PC-9 (cell line): ENCODE measurements around the gene SLC35F3. TPM values are rescaled to one million over a fixed set of nuclear protein-coding genes. Genes with fewer than 3 reads are reported as not detected.

Source experiments
- BruUV-seq: library from RNA; stranded (reverse); fragments of 400-500 nt; replicated peaks from 2 replicates; lab custom pipeline; 2021; lab: Mats Ljungman, UMichigan
- CTCF ChIA-PET: fragments of 300-600 bp; sonication (Branson Sonifier 250); formaldehyde crosslinking; loops from one replicate; lab custom pipeline; 2022; ENCODE audit warnings: antibody characterized with exemption; lab: Charles Lee
- POLR2A ChIA-PET: fragments of 300-600 bp; sonication (Branson Sonifier 250); formaldehyde crosslinking; loops from one replicate; lab custom pipeline; 2022; ENCODE audit warnings: antibody characterized with exemption; ENCODE audit not compliant: unreplicated experiment; lab: Charles Lee
- DNase-seq, 2 experiments: peaks; one replicate each; pipeline versions ENCODE4 v3.0.0 to v3.0.0-alpha.2; 2015 to 2022; ENCODE audit warnings: mixed read lengths in 1 of 2
- H2AFZ ChIP-seq: fragments of 200-600 bp; sonication (generic); 2 replicates; pipeline ENCODE4 v1.8.1; 2017; ENCODE audit warnings: antibody characterized with exemption
- H3F3A ChIP-seq: fragments of 200-600 bp; sonication (generic); 2 replicates; pipeline ENCODE4 v1.8.1; 2017; ENCODE audit warnings: antibody characterized with exemption, mild to moderate bottlenecking, low read depth; ENCODE audit not compliant: insufficient read depth
- H3K27ac ChIP-seq: fragments of 200-600 bp; sonication (generic); 2 replicates; pipeline ENCODE4 v1.6.1; 2016; ENCODE audit warnings: mixed run types
- H3K27me3 ChIP-seq: fragments of 200-600 bp; sonication (generic); 2 replicates; pipeline ENCODE4 v1.6.1; 2016; ENCODE audit warnings: low read depth, mixed run types; ENCODE audit not compliant: insufficient read depth
- H3K36me3 ChIP-seq: fragments of 200-600 bp; sonication (generic); 2 replicates; pipeline ENCODE4 v1.6.1; 2016; ENCODE audit warnings: low read depth, mixed run types
- H3K4me1 ChIP-seq: fragments of 200-600 bp; sonication (generic); replicated peaks from 2 replicates; pipeline ENCODE4 v1.6.1; 2016; ENCODE audit warnings: mixed run types; ENCODE audit not compliant: insufficient read depth
- H3K4me2 ChIP-seq: fragments of 200-600 bp; sonication (generic); 2 replicates; pipeline ENCODE4 v1.6.1; 2017; ENCODE audit warnings: mixed run types
- H3K4me3 ChIP-seq: fragments of 200-600 bp; sonication (generic); 2 replicates; pipeline ENCODE4 v1.6.1; 2016; ENCODE audit warnings: mixed run types
- H3K79me2 ChIP-seq: fragments of 200-600 bp; sonication (generic); 2 replicates; pipeline ENCODE4 v1.6.1; 2017; ENCODE audit warnings: low read depth, mixed run types
- H3K9me2 ChIP-seq: fragments of 200-600 bp; sonication (generic); 2 replicates; pipeline ENCODE4 v1.8.1; 2017; ENCODE audit warnings: mild to moderate bottlenecking; ENCODE audit not compliant: insufficient read depth
- H3K9me3 ChIP-seq: fragments of 200-600 bp; sonication (generic); 2 replicates; pipeline ENCODE4 v1.8.1; 2016; ENCODE audit warnings: low read depth; ENCODE audit not compliant: insufficient read depth
- H4K20me1 ChIP-seq: fragments of 200-600 bp; sonication (generic); 2 replicates; pipeline ENCODE4 v1.8.1; 2017; ENCODE audit not compliant: insufficient read depth
- EZH2 ChIP-seq: fragments of 200-600 bp; sonication (generic); IDR thresholded peaks from 2 replicates; pipeline ENCODE4 v1.8.0; 2017; ENCODE audit warnings: antibody characterized with exemption, low read depth
- intact Hi-C: fragments of 100-400 bp; cut with micrococcal nuclease; formaldehyde crosslinking; loops from one replicate; pipeline ENCODE4 v1.10.0; 2022; ENCODE audit not compliant: unreplicated experiment
- total RNA-seq: library from RNA; stranded (reverse); gene quantifications from 2 replicates; pipeline ENCODE4 v1.2.3, GENCODE V29; 2021
- TF ChIP-seq, protein P1 (sequence below): fragments of 200-600 bp; sonication (generic); conservative IDR thresholded peaks from 2 replicates; pipeline ENCODE4 v1.6.1; 2017; ENCODE audit warnings: mixed run types, antibody characterized with exemption, mild to moderate bottlenecking, moderate library complexity

SLC35F3 gene
- total RNA-seq, 1 experiment from 2014 or later: 6.1 TPM

DNA sequence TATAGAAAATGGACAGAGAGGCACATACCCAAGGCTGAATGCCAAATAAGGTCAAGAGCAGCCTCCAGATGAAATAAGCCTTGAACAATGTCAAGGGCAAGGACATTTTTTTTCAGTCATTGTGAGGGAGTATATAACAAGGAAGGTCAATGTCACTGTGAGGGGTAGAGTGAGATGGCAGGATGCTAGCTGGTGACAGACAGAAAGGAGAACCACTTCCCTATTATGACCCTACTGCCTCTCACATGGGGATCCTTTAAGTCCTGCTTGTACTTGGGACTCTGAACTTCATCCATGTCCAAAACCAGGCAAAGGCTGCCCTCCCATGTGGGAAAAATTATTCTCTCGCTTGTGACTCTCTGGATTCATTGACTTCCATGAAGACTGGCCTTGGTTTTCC lies 349.3 kb downstream of the SLC35F3 start:
- Histone ChIP-seq H3K27me3 (no peaks in the 10 kb centered on the region), H4K20me1 (no peaks in the 10 kb centered on the region), H3K36me3 (no peaks in the 10 kb centered on the region), H3K9me2 (no peaks in the 10 kb centered on the region), H3K27ac (no peak overlapping the region), H3K79me2 (no peaks in the 10 kb centered on the region), H3K4me2 (no peak overlapping the region), H3K9me3 (peaks cover 21% of the 10 kb centered on the region; the same call in 1 of the 2 replicates), H3K4me1 (no peaks in the 10 kb centered on the region), H3K4me3 (no peak overlapping the region), H3F3A (no peaks in the 10 kb centered on the region), H2AFZ (no peak overlapping the region)
- no peak for DNase-seq
- ChIA-PET CTCF (interaction anchor here (0.6 kb wide), 1 partner anchor 24 kb away, joined by 3 read pairs; no protein-coding TSS in a partner anchor), POLR2A (interaction anchor here (0.7 kb wide), 1 partner anchor 796 kb away, joined by 6 read pairs; no protein-coding TSS in a partner anchor)
- TF ChIP-seq EZH2: no peak
- TF ChIP-seq, protein P1, sequence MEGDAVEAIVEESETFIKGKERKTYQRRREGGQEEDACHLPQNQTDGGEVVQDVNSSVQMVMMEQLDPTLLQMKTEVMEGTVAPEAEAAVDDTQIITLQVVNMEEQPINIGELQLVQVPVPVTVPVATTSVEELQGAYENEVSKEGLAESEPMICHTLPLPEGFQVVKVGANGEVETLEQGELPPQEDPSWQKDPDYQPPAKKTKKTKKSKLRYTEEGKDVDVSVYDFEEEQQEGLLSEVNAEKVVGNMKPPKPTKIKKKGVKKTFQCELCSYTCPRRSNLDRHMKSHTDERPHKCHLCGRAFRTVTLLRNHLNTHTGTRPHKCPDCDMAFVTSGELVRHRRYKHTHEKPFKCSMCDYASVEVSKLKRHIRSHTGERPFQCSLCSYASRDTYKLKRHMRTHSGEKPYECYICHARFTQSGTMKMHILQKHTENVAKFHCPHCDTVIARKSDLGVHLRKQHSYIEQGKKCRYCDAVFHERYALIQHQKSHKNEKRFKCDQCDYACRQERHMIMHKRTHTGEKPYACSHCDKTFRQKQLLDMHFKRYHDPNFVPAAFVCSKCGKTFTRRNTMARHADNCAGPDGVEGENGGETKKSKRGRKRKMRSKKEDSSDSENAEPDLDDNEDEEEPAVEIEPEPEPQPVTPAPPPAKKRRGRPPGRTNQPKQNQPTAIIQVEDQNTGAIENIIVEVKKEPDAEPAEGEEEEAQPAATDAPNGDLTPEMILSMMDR: no peak
- BruUV-seq: no TSS peak
- intact Hi-C loops: no loop called here

DNA sequence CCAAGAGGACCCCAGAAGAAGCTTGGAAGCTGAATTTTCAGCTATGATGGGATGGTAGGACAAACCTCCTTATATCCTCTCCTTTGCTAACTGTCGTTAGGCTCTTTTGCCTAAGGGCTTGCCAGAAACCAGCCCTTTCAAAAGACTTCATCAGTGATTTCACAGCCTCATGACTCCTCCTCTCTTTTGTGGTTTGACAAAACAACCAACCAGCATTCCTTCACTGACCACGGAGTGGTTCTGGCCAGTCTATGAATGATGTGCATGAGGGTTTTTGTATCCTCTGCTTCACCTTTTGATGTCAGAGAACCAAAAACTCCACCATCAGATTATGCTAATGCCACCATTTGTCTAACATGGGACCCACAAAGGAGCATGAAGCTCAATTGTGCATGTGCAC lies 351.9 kb downstream of the SLC35F3 start:
- no peaks in the 10 kb centered on the region for H3K79me2 ChIP-seq
- no peaks in the 10 kb centered on the region for H4K20me1 ChIP-seq
- no peak overlapping the region for H3K27ac ChIP-seq
- no peaks in the 10 kb centered on the region for H3K9me2 ChIP-seq
- H3K36me3 ChIP-seq: no peaks in the 10 kb centered on the region
- ChIA-PET CTCF (no interaction called here), POLR2A (no interaction called here)
- no peaks in the 10 kb centered on the region for H3K27me3 ChIP-seq
- no peaks in the 10 kb centered on the region for H3F3A ChIP-seq
- H2AFZ ChIP-seq: no peak overlapping the region
- BruUV-seq: no TSS peak
- peaks cover 25% of the 10 kb centered on the region; the same call in 1 of the 2 replicates for H3K9me3 ChIP-seq
- H3K4me1 ChIP-seq: peaks cover 10% of the 10 kb centered on the region
- no peak overlapping the region for H3K4me3 ChIP-seq
- no peak for DNase-seq
- H3K4me2 ChIP-seq: no peak overlapping the region
- intact Hi-C loops: no loop called here
- TF ChIP-seq EZH2: no peak
- TF ChIP-seq, protein P1: no peak

GRCh38 chr1:234258071-234258470 lies 353.6 kb downstream of the SLC35F3 start:
- BruUV-seq: no TSS peak
- Histone ChIP-seq H3K27ac (no peak overlapping the region), H3K36me3 (no peaks in the 10 kb centered on the region), H3K4me2 (no peak overlapping the region), H3K9me3 (peaks cover 25% of the 10 kb centered on the region; the same call in 1 of the 2 replicates), H2AFZ (no peak overlapping the region), H3K4me3 (no peak overlapping the region), H3K27me3 (no peaks in the 10 kb centered on the region), H3K4me1 (peaks cover 10% of the 10 kb centered on the region), H3K9me2 (no peaks in the 10 kb centered on the region), H4K20me1 (no peaks in the 10 kb centered on the region), H3F3A (no peaks in the 10 kb centered on the region), H3K79me2 (no peaks in the 10 kb centered on the region)
- DNase-seq: no peak
- no peak for TF ChIP-seq EZH2
- TF ChIP-seq, protein P1: no peak
- ChIA-PET POLR2A (no interaction called here), CTCF (no interaction called here)
- intact Hi-C loops: no loop called here
